GM18870 (cell line): Measurements from ENCODE around the gene DEFB119.
"Not testable (repeated sequence)": the region's sequence is repeated elsewhere in the genome, so short reads cannot be mapped to it uniquely, and the experiment has no call there.

Experiments
- ATAC-seq: cut with Tn5 transposase; IDR thresholded peaks from one replicate; pipeline ENCODE4 v1.9.1; 2021; ENCODE audit warnings: moderate library complexity; ENCODE audit not compliant: unreplicated experiment

The DEFB119 gene, protein sequence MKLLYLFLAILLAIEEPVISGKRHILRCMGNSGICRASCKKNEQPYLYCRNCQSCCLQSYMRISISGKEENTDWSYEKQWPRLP

DNA sequence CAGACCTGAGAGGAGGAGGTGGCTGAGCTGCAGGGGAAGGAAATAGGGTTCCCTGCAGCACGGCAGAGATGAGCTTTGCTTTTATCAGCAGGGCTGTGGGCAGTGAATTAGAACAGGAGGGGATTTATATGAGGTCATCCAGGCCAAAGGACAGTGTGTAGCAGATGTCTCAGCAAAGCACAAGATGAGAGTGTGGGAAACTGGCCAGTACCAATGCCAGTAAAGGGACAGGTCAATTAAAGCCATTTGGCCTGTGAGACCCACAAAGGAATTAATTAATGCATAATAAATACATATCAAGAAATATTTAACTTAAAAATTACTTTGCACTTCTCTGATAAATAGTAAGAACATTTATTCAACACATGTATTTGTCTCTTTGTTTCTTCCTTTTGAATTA, at the start of gene DEFB119:
Gene DEFB119, minus strand, starts transcription at position 101 of the 400 bp plus-strand sequence. CDS start 107 bp downstream, outside the sequence.
- ATAC-seq: no peak

DNA sequence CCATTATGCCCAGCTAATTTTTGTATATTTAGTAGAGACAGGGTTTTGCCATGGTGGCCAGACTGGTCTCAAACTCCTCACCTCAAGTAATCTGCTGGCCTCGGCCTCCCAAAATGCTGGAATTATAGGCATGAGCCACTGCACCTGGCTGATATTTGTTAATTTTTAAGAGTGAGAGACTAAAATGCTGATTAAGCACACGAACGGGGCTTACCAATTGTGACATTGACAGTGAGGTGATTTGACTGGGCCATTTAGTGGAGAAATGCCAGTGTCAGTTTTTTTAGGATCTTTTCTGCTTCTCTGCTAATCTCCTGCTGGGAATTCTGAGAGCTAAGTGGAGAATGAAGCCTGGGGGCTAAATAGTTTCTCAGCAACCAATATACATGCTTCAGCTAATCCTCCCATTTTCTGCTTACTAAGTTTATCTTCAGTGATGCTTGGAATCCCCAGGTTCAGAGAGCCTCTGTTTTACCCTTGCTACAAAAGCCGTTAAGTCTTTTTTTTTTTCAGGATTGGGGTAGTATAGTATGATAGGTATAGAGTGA, 40.3 kb upstream of the DEFB119 start:
- ATAC-seq: no peak

DNA sequence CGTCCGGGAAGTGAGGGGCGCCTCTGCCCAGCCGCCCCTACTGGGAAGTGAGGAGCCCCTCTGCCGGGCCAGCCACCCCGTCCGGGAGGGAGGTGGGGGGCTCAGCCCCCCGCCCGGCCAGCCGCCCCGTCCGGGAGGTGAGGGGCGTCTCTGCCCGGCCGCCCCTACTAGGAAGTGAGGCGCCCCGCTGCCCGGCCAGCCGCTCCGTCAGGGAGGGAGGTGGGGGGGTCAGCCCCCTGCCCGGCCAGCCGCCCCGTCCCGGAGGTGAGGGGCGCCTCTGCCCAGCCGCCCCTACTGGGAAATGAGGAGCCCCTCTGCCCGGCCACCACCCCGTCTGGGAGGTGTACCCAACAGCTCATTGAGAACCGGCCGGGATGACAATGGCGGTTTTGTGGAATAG, 37.2 kb upstream of the DEFB119 start:
- not testable (repeated sequence) for ATAC-seq

DNA sequence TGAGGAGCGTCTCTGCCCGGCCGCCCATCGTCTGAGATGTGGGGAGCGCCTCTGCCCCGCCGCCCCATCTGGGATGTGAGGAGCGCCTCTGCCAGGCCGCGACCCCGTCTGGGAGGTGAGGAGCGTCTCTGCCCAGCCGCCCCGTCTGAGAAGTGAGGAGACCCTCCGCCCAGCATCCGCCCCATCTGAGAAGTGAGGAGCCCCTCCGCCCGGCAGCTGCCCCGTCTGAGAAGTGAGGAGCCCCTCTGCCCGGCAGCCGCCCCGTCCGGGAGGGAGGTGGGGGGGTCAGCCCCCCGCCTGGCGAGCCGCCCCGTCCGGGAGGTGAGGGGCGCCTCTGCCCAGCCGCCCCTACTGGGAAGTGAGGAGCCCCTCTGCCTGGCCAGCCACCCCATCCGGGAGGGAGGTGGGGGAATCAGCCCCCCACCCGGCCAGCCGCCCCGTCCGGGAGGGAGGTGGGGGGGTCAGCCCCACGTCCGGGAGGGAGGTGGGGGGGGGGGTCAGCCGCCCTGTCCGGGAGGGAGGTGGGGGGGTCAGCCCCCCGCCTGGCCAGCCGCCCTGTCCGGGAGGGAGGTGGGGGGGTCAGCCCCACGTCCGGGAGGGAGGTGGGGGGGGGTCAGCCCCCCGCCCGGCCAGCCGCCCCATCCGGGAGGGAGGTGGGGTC, 36.6 kb upstream of the DEFB119 start:
- ATAC-seq: not testable (repeated sequence)

DNA sequence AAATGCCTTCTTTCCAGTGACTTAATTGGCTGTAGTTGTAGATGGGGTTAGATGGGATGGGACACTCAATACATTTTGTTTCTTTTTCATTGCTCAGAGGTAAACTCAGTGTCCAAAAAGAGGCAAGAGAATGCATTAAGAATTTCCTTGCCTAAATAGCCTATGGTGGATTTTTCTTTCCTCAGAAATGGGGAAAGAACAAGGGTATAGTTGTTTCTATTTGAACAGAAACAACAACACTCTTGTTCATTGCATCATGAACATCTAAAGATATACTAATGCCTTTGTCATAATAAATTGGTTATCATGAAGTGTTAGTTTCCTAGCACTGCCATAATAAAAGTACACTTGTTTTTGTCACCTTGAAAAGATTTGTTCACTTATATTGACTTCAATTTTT, 35.4 kb upstream of the DEFB119 start:
- ATAC-seq: no peak

DNA sequence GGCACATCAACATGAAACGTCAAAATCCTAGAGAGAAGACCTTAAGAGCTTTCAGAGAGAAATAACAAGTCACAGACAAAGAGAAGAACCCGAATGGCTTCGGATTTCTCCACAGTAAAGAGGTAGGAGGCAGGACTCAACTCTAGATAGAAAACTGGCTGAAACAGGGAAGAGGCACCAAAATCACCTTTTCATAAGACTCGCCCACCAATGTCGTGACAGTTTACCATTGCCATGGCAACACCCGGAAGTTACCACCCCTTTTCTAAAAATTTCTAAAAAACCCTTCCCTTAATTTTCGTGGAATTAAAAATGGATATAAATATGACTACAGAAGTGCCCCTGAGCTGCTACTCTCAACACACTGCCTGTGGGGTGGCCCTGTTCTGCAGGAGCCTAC, 27.9 kb upstream of the DEFB119 start:
- ATAC-seq: no peak

DNA sequence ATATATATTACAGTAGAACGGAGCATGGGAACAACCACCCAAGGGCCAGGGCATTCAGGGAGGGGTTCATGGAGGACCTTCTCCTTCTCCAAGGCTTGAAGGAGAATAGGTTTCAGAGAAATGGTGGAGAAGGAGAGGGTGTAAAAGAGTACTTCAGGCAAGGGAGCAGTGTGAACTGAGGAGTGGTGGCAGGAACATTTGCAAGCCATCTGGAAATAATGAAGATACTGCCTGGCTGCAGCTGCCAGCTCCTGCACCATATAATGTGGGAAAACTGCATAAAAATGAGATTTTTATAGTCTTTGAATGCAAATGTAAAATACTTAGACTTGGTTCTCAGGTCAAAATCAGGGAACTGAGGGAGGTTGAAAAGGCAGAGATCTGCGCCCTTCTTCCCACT, 25.3 kb upstream of the DEFB119 start:
- ATAC-seq: no peak

DNA sequence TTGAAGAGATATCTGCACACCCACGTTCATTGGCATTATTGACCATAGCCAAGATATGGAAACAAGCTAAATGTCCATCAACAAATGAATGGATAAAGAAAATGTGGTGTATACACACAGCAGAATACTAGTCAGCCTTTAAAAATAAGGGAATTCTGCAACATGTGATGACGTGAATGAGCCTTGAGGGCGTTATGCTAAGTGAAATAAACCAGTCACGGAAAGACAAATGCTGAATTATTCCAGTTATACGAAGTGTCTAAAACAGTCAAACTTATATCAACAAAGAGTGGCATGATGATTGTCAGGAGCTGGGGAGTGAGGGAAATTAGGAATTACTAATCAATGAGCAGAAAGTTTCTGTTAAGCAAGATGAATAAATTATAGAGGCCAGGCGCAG, 24.0 kb upstream of the DEFB119 start:
- ATAC-seq: no peak

DNA sequence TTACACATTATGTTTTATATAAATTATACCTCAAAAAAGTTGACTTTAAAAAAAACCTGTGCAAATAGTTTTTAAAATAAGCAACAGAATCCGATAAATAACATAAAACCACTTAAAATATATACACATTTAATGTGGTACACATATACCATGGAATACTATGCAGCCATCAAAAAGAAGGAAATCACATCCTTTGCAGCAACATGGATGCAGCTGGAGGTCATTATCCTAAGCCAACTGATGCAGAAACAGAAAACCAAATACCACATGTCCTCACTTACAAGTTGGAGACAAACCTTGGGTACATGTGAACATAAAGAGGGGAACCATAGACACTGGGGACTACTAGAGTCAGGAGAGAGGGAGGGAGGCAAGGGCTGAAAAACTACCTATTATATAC, 19.6 kb upstream of the DEFB119 start:
- no peak for ATAC-seq

DNA sequence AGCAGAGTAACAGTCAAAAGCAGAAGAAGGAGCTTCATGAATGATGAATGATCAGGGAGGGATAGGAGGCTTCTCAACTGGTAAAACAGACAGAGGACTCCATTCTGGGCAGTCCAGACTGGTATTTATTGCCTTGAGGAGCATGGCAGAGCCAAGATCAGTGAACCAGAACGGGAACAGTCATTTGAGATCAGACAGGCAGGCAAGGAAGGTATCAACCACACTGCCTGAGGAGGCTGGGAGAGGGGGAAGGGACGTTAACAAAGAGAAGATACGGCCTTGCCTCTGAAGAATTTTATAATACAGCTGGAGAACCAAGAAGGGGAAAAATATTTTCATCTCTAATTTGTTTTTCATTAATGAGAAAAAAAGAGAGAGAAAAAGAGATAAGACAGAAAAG, 15.7 kb upstream of the DEFB119 start, which contains the start of gene DEFB121:
Gene DEFB121, minus strand, starts transcription at position 101 of the 400 bp plus-strand sequence. Its CDS starts 63 bp downstream, at position 38.
- no peak for ATAC-seq

DNA sequence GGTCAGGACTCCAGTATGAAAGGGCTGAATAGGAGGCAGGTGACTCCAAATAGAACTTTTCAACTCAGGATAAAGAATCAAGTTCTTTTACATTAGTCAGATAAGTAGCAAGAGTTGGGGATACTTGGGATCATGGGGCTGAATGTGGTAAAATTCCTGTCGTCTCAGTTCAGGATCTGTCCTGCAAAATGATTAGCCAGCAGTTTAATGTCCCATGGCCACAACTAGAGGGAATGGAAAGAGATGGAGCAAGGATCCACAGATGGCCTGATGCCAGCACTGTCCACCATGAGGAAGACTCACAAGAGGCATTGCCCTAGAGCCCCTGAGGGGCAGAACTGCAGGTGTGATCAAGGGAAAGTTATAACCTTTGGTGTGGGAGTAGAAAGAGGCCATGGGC, 13.5 kb upstream of the DEFB119 start:
- ATAC-seq: no peak

DNA sequence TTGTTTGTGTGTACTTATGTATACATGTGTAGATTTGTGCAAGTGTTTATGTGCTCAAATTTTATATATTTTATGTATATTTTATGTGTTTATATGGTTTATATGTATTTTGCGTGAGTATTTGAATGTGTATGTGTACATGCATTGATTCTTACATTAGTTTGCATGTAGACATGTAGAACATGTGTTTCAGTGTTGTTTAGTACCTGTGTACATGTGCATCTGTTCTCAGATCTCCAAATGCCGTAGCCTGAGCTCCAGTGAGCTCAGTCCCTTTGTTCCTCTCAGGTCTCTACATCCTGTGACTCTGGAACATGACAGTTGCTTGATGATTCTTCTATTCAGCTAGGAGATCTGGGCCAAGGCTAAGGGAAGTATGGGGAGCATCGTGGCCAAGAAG, 4.5 kb upstream of the DEFB119 start:
- no peak for ATAC-seq

DNA sequence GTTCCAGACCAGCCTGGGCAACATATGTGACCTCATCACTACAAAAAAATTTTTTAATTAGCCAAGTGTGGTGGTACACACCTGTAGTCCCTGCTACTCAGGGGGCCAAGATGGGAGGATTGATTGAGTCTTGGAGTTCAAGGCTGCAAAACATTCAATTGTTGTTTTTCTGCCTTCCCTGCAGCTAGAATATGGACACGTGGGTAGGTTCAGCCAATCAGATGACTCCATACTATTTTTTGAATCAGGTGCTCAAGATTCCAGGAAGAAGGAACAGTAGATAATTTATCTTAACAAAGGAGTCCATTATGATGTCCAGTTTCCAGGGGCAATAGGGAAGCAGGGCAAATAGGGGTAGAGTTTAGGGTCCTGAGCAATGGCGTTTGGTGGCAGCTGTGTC, 2.4 kb upstream of the DEFB119 start:
- no peak for ATAC-seq

DNA sequence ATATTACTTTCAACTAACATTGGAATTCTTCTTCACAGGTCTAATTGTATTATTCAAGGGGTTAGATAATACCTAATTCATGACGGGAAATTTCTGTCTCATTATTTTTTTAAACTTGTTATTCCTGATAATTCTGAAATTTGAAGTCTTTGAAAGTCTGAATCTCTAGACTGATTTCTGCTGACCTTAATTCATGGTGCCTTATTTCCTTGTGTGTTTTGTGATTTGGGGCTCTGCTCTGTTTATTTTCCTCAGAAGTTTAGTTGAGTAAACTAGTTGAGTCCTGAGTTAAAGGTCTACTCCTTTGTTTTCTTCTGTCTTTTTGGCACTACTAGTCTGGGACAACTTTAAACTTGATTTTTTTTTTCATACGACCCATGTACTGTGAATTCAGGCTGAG, 16.0 kb downstream of the DEFB119 start:
- no peak for ATAC-seq

DNA sequence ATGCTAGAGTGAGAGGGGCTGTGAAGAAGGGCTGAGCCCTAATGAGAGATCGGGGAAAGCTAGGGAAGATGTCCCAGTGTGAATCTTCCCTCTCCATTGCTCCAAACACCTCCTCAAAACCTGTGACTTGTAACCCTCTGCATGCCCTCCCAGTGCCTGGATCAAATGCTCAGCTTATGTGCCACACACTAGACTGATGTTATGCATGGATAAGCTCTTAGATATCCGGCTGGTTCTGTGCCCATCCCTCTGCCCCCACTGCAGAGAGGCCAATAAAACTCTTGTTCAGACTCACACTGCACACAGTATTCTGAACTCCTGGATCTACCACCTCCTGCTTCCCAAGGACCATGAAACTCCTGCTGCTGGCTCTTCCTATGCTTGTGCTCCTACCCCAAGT, 22.1 kb downstream of the DEFB119 start, which contains the start of gene DEFB118:
Gene DEFB118, plus strand, starts transcription at position 301 of the 400 bp plus-strand sequence. Its CDS starts 50 bp downstream, at position 351.
- no peak for ATAC-seq

DNA sequence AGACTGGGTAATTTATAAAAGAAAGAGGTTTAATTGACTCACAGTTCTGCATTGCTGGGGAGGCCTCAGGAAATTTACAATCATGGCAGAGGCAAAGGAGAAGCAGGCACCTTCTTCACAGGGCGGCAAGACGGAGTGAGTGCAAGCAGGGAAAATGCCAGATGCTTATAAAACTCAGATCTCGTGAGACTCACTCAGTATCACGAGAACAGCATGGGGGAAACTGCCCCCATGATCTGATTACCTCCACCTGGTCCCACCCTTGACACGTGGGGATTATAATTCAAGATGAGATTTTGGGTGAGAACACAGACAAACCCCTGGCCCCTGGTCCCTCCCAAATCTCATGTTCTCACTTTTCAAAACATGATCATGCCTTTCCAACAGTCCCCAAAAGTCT, 26.1 kb downstream of the DEFB119 start:
- not testable (repeated sequence) for ATAC-seq

DNA sequence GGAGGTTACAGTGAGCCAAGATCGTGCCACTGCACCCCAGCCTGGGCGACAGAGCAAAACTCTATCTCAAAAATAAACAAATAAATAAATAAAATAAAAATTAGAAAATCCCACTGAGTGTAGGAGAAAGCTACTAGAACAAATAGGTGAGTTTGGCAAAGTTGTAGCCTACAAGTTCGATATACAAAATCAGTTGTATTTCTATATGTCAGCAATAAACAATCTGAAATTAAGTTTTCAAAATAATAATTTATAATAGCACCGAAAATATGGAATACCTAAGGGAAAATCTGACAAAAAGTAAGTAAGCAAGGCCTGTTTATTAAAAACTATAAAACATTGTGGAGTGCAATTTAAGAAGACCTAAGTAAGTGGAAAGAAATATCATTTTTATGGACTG, 27.1 kb downstream of the DEFB119 start:
- ATAC-seq: no peak

DNA sequence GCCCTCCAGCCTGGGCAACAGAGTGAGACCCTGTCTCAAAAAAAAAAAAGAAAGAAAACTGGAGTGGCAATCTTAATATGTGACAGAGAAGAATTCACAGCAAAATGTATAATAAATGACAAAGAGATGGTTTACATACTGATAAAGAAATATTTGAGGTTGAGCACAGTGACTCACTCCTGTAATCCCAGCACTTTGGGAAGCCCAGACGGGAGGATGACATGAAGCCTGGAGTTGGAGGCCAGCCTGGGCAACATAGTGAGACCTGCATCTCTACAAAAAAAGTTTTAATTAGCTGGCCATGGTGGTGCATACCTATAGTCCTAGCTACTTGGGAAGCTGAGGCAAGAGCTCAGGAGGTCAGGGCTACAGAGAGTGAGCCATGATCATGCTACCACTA, 34.4 kb downstream of the DEFB119 start:
- no peak for ATAC-seq

DNA sequence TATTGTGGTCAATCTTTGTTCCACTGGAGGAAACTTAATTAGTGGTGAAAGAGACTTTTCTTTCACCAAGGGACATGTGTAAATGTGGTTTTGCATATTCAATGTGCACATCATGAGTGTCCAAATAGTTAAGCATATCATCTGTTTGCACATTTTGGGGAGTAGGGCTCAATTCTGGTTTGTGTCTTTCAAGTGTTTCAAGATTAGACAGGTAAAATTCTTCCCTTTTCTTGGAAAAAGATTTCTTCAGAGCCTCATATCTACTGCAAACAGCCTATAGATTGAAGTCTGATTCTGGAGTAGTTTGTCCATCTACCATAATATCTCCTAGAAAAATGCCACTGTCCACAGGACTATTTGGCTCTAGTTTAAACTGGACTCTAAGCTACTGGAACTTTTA, 48.9 kb downstream of the DEFB119 start:
- no peak for ATAC-seq

DNA sequence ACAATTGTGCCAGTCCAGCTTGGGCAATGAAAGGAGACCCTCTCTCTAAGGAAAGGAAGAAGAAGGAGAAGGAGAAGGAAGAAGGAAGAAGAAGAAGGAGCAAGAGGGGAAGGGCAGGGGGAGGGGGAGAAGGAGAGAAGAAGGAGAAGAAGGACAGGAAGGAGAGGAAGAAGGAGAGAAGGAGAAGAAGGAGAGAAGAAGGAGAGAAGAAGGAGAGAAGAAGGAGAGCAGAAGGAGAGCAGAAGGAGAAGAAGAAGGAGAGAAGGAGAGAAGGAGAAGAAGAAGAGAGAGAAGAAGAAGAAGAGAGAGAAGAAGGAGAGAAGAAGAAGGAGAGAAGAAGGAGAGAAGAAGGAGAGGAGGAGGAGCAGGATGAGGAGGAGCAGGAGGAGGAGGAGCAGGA, 59.5 kb downstream of the DEFB119 start:
- ATAC-seq: no peak
